ENCODE measurements around the gene CRB2.

The CRB2 gene

DNA sequence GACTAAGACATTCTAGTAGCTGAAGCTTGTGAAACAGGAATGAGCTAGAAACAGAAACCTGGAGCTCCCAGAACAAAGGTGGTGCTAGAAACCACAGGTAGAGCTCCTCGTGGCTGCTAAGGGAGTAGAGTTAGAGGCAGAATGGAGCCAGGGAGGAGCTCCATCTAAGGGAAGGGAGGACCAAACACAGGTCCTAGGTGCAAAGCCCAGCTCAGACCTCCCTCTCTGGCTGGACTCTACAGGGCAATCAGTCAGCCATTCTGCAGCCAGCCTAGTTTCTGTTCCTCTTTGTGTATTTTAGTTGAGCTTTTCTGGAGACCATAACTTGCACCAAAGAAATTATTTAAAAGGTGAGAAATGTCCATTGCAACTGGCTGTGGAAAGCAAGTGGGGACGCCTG lies 70.4 kb downstream of the CRB2 start:
- no peak for TF ChIP-seq PPARA (CRISPR knock-in tag; IDR thresholded peaks at IDR 0.05; ENCODE audit: borderline replicate concordance)
- no peak for TF ChIP-seq ARNTL (CRISPR knock-in tag; IDR thresholded peaks at IDR 0.05; ENCODE audit: borderline replicate concordance, low read depth)
- no peak for TF ChIP-seq RARB (CRISPR knock-in tag; IDR thresholded peaks at IDR 0.05)
- TF ChIP-seq ZNF565 (CRISPR knock-in tag; conservative IDR thresholded peaks at IDR 0.05; ENCODE audit: low read depth): no peak
- TF ChIP-seq, protein P1, sequence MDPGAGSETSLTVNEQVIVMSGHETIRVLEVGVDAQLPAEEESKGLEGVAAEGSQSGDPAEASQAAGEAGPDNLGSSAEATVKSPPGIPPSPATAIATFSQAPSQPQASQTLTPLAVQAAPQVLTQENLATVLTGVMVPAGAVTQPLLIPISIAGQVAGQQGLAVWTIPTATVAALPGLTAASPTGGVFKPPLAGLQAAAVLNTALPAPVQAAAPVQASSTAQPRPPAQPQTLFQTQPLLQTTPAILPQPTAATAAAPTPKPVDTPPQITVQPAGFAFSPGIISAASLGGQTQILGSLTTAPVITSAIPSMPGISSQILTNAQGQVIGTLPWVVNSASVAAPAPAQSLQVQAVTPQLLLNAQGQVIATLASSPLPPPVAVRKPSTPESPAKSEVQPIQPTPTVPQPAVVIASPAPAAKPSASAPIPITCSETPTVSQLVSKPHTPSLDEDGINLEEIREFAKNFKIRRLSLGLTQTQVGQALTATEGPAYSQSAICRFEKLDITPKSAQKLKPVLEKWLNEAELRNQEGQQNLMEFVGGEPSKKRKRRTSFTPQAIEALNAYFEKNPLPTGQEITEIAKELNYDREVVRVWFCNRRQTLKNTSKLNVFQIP (CRISPR knock-in tag; IDR thresholded peaks at IDR 0.05; ENCODE audit: borderline replicate concordance, low read depth): no peak
- no peak for TF ChIP-seq ZFP30 (CRISPR knock-in tag; IDR thresholded peaks at IDR 0.05)
- TF ChIP-seq ZC3H10 (CRISPR knock-in tag; IDR thresholded peaks at IDR 0.05): no peak
- TF ChIP-seq GLIS3 (CRISPR knock-in tag; IDR thresholded peaks at IDR 0.05): no peak
- no peak for TF ChIP-seq CSDC2 (CRISPR knock-in tag; IDR thresholded peaks at IDR 0.05)
- no peak for TF ChIP-seq SNAI2 (CRISPR knock-in tag; IDR thresholded peaks at IDR 0.05)
- TF ChIP-seq, protein P2, sequence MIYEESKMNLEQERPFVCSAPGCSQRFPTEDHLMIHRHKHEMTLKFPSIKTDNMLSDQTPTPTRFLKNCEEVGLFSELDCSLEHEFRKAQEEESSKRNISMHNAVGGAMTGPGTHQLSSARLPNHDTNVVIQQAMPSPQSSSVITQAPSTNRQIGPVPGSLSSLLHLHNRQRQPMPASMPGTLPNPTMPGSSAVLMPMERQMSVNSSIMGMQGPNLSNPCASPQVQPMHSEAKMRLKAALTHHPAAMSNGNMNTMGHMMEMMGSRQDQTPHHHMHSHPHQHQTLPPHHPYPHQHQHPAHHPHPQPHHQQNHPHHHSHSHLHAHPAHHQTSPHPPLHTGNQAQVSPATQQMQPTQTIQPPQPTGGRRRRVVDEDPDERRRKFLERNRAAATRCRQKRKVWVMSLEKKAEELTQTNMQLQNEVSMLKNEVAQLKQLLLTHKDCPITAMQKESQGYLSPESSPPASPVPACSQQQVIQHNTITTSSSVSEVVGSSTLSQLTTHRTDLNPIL (CRISPR knock-in tag; IDR thresholded peaks at IDR 0.05; ENCODE audit: low read depth): no peak
- no peak for TF ChIP-seq ISL1 (CRISPR knock-in tag; IDR thresholded peaks at IDR 0.05)
- TF ChIP-seq ZFP3 (CRISPR knock-in tag; IDR thresholded peaks at IDR 0.05): no peak
- no peak for ATAC-seq
